HG03108 (cell line): ENCODE data around the gene PPP1R3F.

Experiments
- ATAC-seq: cut with Tn5 transposase; IDR thresholded peaks from one replicate; pipeline ENCODE4 v1.9.1; 2021; ENCODE audit warnings: moderate library complexity; ENCODE audit not compliant: unreplicated experiment

The PPP1R3F gene

GRCh38 chrX:49269767-49270248 is at the start of gene PPP1R3F:
PPP1R3F (plus strand) TSS chrX:49269793; CDS start chrX:49269870, 77 bp downstream.
- peak; percentile 22 for ATAC-seq

- ATAC-seq = no peak
Observed at GRCh38 chrX:49220100-49220499, 49.5 kb upstream of the PPP1R3F start.

GRCh38 chrX:49221868-49222267 is 47.7 kb upstream of the PPP1R3F start:
- ATAC-seq = no peak

GRCh38 chrX:49225858-49226257 is 43.7 kb upstream of the PPP1R3F start:
- ATAC-seq = no peak

- no peak for ATAC-seq
Observed at GRCh38 chrX:49226946-49227345, 42.6 kb upstream of the PPP1R3F start.

GRCh38 chrX:49227726-49228125 is 41.9 kb upstream of the PPP1R3F start:
- ATAC-seq = no peak

GRCh38 chrX:49228185-49228584 is 41.4 kb upstream of the PPP1R3F start:
- no peak for ATAC-seq

- peak; percentile 48 for ATAC-seq
Observed at GRCh38 chrX:49230500-49231232, 38.9 kb upstream of the PPP1R3F start.

- ATAC-seq = no peak
Observed at GRCh38 chrX:49231333-49232000, 38.1 kb upstream of the PPP1R3F start.

- ATAC-seq = no peak
Observed at GRCh38 chrX:49232525-49232924, 37.1 kb upstream of the PPP1R3F start.

GRCh38 chrX:49233176-49233575 is 36.4 kb upstream of the PPP1R3F start, which contains the start of gene CACNA1F:
CACNA1F (minus strand) TSS chrX:49233340; CDS start chrX:49233309, 31 bp downstream.
- no peak for ATAC-seq

GRCh38 chrX:49233887-49234555 is 35.6 kb upstream of the PPP1R3F start:
- no peak for ATAC-seq

- no peak for ATAC-seq
Observed at GRCh38 chrX:49237060-49237459, 32.5 kb upstream of the PPP1R3F start.

- ATAC-seq = no peak
Observed at GRCh38 chrX:49238735-49239134, 30.9 kb upstream of the PPP1R3F start.

GRCh38 chrX:49242545-49243066 is 27.0 kb upstream of the PPP1R3F start:
- ATAC-seq = no peak

GRCh38 chrX:49243166-49243565 is 26.4 kb upstream of the PPP1R3F start:
- ATAC-seq = no peak

GRCh38 chrX:49244207-49244606 is 25.4 kb upstream of the PPP1R3F start:
- no peak for ATAC-seq

- ATAC-seq = no peak
Observed at GRCh38 chrX:49246541-49246940, 23.1 kb upstream of the PPP1R3F start.

GRCh38 chrX:49247346-49247745 is 22.2 kb upstream of the PPP1R3F start:
- no peak for ATAC-seq

GRCh38 chrX:49247916-49248811 is 21.4 kb upstream of the PPP1R3F start:
- ATAC-seq = no peak
